Urothelium cell line (cell line): ENCODE data around the gene PNPLA5.

Experiments used
- DNase-seq: peaks from one replicate; pipeline ENCODE4 v3.0.0; 2011; ENCODE audit warnings: low spot score, mixed read lengths
- FAIRE-seq: peaks from 2 replicates; lab custom pipeline; 2011; peaks lifted over from hg19 to GRCh38; lab: Jason Lieb, UNC

The PNPLA5 gene

GRCh38 chr22:43843783-43844530 is 47.9 kb downstream of the PNPLA5 start:
- DNase-seq (no peak), FAIRE-seq (no peak)

- DNase-seq: no peak
- no peak for FAIRE-seq
Measured at GRCh38 chr22:43841742-43842141, 50.1 kb downstream of the PNPLA5 start.

GRCh38 chr22:43840851-43841250 is 51.0 kb downstream of the PNPLA5 start:
- DNase-seq (no peak), FAIRE-seq (no peak)

- no peak for FAIRE-seq
- no peak for DNase-seq
Measured at GRCh38 chr22:43840431-43840830, 51.4 kb downstream of the PNPLA5 start.

GRCh38 chr22:43839781-43840180 is 52.0 kb downstream of the PNPLA5 start:
- FAIRE-seq (no peak), DNase-seq (no peak)

- FAIRE-seq: no peak
- DNase-seq: no peak
Measured at GRCh38 chr22:43838571-43839307, 53.1 kb downstream of the PNPLA5 start.

- DNase-seq (no peak), FAIRE-seq (no peak)
Measured at GRCh38 chr22:43838161-43838560, 53.7 kb downstream of the PNPLA5 start.

- no peak for FAIRE-seq
- no peak for DNase-seq
Measured at GRCh38 chr22:43837666-43838065, 54.1 kb downstream of the PNPLA5 start.

- FAIRE-seq (no peak), DNase-seq (no peak)
Measured at GRCh38 chr22:43835736-43836135, 56.1 kb downstream of the PNPLA5 start.

GRCh38 chr22:43835166-43835565 is 56.6 kb downstream of the PNPLA5 start:
- FAIRE-seq (no peak), DNase-seq (no peak)

GRCh38 chr22:43833286-43834240 is 58.2 kb downstream of the PNPLA5 start:
- DNase-seq: no peak
- FAIRE-seq: no peak

- FAIRE-seq (no peak), DNase-seq (no peak)
Measured at GRCh38 chr22:43832393-43833265, 59.2 kb downstream of the PNPLA5 start.

- peak; percentile 70 for FAIRE-seq
- DNase-seq: no peak
Measured at GRCh38 chr22:43831561-43832392, 60.0 kb downstream of the PNPLA5 start.

GRCh38 chr22:43830931-43831560 is 60.8 kb downstream of the PNPLA5 start:
- FAIRE-seq (no peak), DNase-seq (no peak)

- DNase-seq (no peak), FAIRE-seq (no peak)
Measured at GRCh38 chr22:43829904-43830851, 61.6 kb downstream of the PNPLA5 start.
